D721Med (cell line): ENCODE results near the gene CNTD1.

Experiments
- DNase-seq: peaks from one replicate; pipeline ENCODE4 v3.0.0; 2011; ENCODE audit warnings: low spot score; ENCODE audit not compliant: insufficient read length
- FAIRE-seq: peaks from 2 replicates; lab custom pipeline; 2011; peaks lifted over from hg19 to GRCh38; lab: Jason Lieb, UNC
- TF ChIP-seq, protein P1 (sequence below): IDR thresholded peaks from 2 replicates; pipeline ENCODE4 v1.5.1; 2012; ENCODE audit warnings: mild to moderate bottlenecking, control low read depth; ENCODE audit not compliant: insufficient read depth; ENCODE audit errors: missing control alignments

Gene CNTD1

GRCh38 chr17:42780851-42781638, 17.6 kb upstream of the CNTD1 start:
- TF ChIP-seq, protein P1, sequence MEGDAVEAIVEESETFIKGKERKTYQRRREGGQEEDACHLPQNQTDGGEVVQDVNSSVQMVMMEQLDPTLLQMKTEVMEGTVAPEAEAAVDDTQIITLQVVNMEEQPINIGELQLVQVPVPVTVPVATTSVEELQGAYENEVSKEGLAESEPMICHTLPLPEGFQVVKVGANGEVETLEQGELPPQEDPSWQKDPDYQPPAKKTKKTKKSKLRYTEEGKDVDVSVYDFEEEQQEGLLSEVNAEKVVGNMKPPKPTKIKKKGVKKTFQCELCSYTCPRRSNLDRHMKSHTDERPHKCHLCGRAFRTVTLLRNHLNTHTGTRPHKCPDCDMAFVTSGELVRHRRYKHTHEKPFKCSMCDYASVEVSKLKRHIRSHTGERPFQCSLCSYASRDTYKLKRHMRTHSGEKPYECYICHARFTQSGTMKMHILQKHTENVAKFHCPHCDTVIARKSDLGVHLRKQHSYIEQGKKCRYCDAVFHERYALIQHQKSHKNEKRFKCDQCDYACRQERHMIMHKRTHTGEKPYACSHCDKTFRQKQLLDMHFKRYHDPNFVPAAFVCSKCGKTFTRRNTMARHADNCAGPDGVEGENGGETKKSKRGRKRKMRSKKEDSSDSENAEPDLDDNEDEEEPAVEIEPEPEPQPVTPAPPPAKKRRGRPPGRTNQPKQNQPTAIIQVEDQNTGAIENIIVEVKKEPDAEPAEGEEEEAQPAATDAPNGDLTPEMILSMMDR = no peak
- DNase-seq = no peak
- no peak for FAIRE-seq

DNA sequence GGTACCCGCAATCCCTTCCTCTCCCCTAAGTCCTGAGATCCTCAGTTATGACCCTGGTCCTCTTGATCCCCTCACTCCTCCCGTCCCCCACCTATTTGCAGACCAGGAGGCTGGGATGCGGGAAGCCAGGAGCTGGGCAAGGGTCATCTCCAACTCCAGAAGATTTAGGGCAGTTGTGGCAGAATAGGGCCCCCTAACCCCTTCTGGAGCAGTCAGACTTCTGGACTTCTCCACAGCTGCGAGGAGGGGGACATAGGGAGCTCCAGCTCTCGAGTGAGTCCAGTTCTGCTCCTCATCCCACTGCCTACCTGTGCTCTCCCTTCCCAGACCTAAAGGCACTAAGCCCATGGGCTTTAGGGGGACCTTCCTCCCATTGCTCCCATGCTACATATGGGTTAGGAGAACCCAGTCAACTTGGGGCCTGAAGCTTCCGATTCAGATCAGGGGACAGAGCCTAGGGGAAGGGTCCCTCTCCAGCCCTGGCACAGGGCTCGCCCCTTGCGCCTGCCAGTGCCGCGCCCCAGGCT, 17.0 kb upstream of the CNTD1 start:
- FAIRE-seq (no peak), DNase-seq (no peak)
- TF ChIP-seq, protein P1 = no peak

DNA sequence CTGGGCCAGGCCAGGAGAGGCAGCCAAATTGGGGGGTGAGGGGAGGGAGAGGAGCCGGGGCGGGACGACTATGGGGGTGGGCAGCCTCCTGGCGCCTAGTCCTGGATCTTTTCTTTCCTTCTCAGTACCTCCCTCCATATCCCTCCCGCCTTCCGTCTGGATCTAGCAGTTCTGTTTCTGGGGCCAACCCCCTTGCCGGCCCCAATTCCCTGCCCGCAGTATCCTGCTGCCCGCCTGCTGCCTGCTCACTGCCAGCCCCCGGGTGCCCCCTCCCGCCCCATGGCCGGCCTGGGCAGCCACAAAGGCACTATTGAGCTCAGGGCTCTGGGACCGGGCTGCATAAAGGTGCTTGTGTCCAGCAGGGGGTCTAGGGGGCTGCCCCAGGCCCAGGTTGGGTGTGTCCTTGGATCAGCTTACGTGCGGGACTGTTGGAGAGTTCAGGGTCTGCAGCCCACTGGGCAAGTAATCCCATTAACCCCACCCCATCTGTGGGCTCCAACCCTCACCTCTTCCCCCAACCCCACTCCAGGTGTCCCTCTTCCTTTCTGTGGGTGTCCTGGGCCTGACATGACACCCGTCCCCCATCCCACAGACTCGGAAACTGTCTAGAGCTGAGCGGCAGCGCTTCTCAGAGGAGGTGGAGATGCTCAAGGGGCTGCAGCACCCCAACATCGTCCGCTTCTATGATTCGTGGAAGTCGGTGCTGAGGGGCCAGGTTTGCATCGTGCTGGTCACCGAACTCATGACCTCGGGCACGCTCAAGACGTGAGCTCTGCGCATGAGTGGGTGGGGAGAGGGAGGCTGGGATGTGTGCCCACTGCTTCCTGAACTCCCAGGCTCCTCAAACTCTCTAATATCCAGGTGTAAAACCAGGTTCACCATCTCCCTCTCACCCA, 16.2 kb upstream of the CNTD1 start:
- DNase-seq (no peak), FAIRE-seq (no peak)
- TF ChIP-seq, protein P1 = no peak

DNA sequence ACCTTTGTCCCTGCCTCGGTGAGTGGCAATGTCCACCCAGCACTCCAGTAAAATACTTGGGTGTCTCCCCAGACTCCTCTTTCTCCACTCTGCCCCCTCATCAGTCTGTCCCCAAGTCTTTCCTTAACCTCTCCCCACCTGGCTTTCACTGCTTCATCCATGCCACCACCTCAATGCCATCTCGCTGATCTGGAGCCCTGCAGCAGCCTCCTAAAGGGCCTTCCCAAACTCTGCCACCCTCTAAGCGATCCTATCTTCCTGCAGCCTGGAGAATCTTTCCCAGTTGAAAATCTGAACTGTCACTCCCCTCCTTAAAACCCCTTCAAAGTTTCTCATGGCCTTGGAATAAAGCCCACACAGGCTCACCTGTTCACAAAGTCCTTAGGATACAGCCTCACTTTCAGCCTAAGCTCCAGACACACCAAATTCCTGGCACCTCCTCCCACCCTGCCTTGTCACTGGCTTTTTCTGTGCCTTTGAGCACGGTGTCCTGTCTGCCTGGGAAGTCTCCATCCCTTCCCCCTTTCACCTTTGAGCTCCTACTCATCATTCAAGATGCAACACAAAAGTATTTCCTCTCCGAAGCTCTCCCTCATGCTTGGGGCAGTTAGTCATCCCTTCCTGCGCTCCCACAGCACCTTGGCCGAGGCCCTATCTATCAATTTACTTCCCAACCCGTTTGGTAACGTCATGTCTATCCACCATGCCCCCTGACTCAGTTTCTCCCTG, 15.4 kb upstream of the CNTD1 start:
- FAIRE-seq (no peak), DNase-seq (no peak)
- TF ChIP-seq, protein P1 = no peak

DNA sequence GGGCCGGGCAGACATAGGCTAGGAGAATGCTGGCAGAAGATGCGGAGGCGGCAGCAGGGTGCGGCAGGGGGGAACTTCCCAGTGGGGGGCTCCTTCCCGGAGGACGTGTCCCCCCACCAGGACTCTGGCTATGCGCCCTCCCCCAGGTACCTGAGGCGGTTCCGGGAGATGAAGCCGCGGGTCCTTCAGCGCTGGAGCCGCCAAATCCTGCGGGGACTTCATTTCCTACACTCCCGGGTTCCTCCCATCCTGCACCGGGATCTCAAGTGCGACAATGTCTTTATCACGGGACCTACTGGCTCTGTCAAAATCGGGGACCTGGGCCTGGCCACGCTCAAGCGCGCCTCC, 14.9 kb upstream of the CNTD1 start:
- no peak for FAIRE-seq

GRCh38 chr17:42784409-42784808, 14.3 kb upstream of the CNTD1 start:
- no peak for DNase-seq
- no peak for FAIRE-seq
- TF ChIP-seq, protein P1 = no peak

More for the DNA sequence above, 14.9 kb upstream of the CNTD1 start:
- no peak for DNase-seq
- TF ChIP-seq, protein P1 = no peak
